H9 (cell line): ENCODE data around the gene NIN. TPM values are rescaled to one million over a fixed set of nuclear protein-coding genes. Genes with fewer than 3 reads are reported as not detected.

Experiments
- DNase-seq: peaks from one replicate; pipeline ENCODE4 v3.0.0-alpha.2; 2017
- H2AFZ ChIP-seq: one replicate; pipeline ENCODE4 v1.6.1; 2013; ENCODE audit warnings: mild to moderate bottlenecking, low read length, control low read depth, moderate library complexity
- H2AK5ac ChIP-seq: 2 replicates; pipeline ENCODE4 v1.6.1; 2013; ENCODE audit warnings: low read length, control low read depth, mixed read lengths; ENCODE audit not compliant: insufficient read length
- H2BK120ac ChIP-seq: one replicate; pipeline ENCODE4 v1.6.1; 2013; ENCODE audit warnings: low read depth, mild to moderate bottlenecking, low read length, control low read depth, inconsistent platforms; ENCODE audit not compliant: poor library complexity, severe bottlenecking
- H2BK12ac ChIP-seq: 2 replicates; pipeline ENCODE4 v1.6.1; 2013; ENCODE audit warnings: low read length, control low read depth, mixed read lengths, low read depth; ENCODE audit not compliant: insufficient read length
- H2BK15ac ChIP-seq: 2 replicates; pipeline ENCODE4 v1.6.1; 2013; ENCODE audit warnings: low read depth, low read length, control low read depth
- H2BK20ac ChIP-seq: one replicate; pipeline ENCODE4 v1.6.1; 2013; ENCODE audit warnings: low read depth, mild to moderate bottlenecking, low read length, control low read depth, inconsistent platforms; ENCODE audit not compliant: poor library complexity, severe bottlenecking
- H2BK5ac ChIP-seq: 2 replicates; pipeline ENCODE4 v1.6.1; 2013; ENCODE audit warnings: low read length, control low read depth, mixed read lengths; ENCODE audit not compliant: insufficient read length
- H3K14ac ChIP-seq: 2 replicates; pipeline ENCODE4 v1.6.1; 2013; ENCODE audit warnings: low read length, control low read depth; ENCODE audit not compliant: insufficient read depth
- H3K18ac ChIP-seq: 2 replicates; pipeline ENCODE4 v1.6.1; 2013; ENCODE audit warnings: low read depth, mild to moderate bottlenecking, mixed read lengths, low read length, control low read depth; ENCODE audit not compliant: insufficient read length
- H3K23ac ChIP-seq: 2 replicates; pipeline ENCODE4 v1.6.1; 2013; ENCODE audit warnings: low read length, control low read depth, mixed read lengths, low read depth; ENCODE audit not compliant: insufficient read length
- H3K23me2 ChIP-seq: 2 replicates; pipeline ENCODE4 v1.6.1; 2013; ENCODE audit warnings: low read depth, mild to moderate bottlenecking, mixed read lengths, low read length, control low read depth; ENCODE audit not compliant: insufficient read length, poor library complexity, severe bottlenecking
- H3K27ac ChIP-seq: 2 replicates; pipeline ENCODE4 v1.5.1; 2013; ENCODE audit warnings: low read length, control low read depth, mixed read lengths, low read depth; ENCODE audit not compliant: insufficient read length
- H3K27me3 ChIP-seq: 2 replicates; pipeline ENCODE4 v1.6.1; 2013; ENCODE audit warnings: low read length, control low read depth, inconsistent platforms; ENCODE audit not compliant: insufficient read depth
- H3K4ac ChIP-seq: 2 replicates; pipeline ENCODE4 v1.6.1; 2013; ENCODE audit warnings: low read depth, mild to moderate bottlenecking, control low read depth, inconsistent platforms, low read length, moderate library complexity
- H3K4me1 ChIP-seq: 2 replicates; pipeline ENCODE4 v1.6.1; 2013; ENCODE audit warnings: low read length, control low read depth, inconsistent platforms; ENCODE audit not compliant: insufficient read depth
- H3K4me2 ChIP-seq: 2 replicates; pipeline ENCODE4 v1.6.1; 2013; ENCODE audit warnings: low read length, control low read depth, mixed read lengths; ENCODE audit not compliant: insufficient read length, insufficient read depth
- H3K56ac ChIP-seq: 2 replicates; pipeline ENCODE4 v1.6.1; 2013; ENCODE audit warnings: low read depth, mild to moderate bottlenecking, mixed read lengths, low read length, control low read depth; ENCODE audit not compliant: insufficient read length
- H3K79me1 ChIP-seq: 2 replicates; pipeline ENCODE4 v1.6.1; 2013; ENCODE audit warnings: low read depth, mild to moderate bottlenecking, moderate library complexity, low read length, control low read depth, inconsistent platforms; ENCODE audit not compliant: insufficient read depth, poor library complexity, severe bottlenecking
- H3K79me2 ChIP-seq: 2 replicates; pipeline ENCODE4 v1.6.1; 2013; ENCODE audit warnings: low read length, control low read depth, inconsistent platforms; ENCODE audit not compliant: insufficient read depth
- H3K9ac ChIP-seq: 2 replicates; pipeline ENCODE4 v1.6.1; 2013; ENCODE audit warnings: low read length, control low read depth, mixed read lengths; ENCODE audit not compliant: insufficient read length; ENCODE audit errors: extremely low read depth
- H3K9me3 ChIP-seq: one replicate; pipeline ENCODE4 v1.6.1; 2013; ENCODE audit warnings: low read depth, low read length, inconsistent platforms; ENCODE audit not compliant: control insufficient read depth
- H3T11ph ChIP-seq: one replicate; pipeline ENCODE4 v1.6.1; 2013; ENCODE audit warnings: mild to moderate bottlenecking, low read length, control low read depth, inconsistent platforms
- H4K20me1 ChIP-seq: one replicate; pipeline ENCODE4 v1.6.1; 2013; ENCODE audit not compliant: control insufficient read depth, insufficient read length, insufficient read depth
- H4K5ac ChIP-seq: 2 replicates; pipeline ENCODE4 v1.6.1; 2013; ENCODE audit warnings: low read depth, mild to moderate bottlenecking, mixed read lengths, low read length, control low read depth; ENCODE audit not compliant: insufficient read length
- H4K8ac ChIP-seq: replicated peaks from 2 replicates; pipeline ENCODE4 v1.6.1; 2013; ENCODE audit warnings: low read length, control low read depth, mixed read lengths, low read depth; ENCODE audit not compliant: insufficient read length
- H4K91ac ChIP-seq: 2 replicates; pipeline ENCODE4 v1.6.1; 2013; ENCODE audit warnings: low read depth, mild to moderate bottlenecking, moderate library complexity, mixed read lengths, low read length, control low read depth; ENCODE audit not compliant: insufficient read length
- H3K27ac Mint-ChIP-seq, 3 experiments: 2 replicates in 2 of 3; 3 replicates in 1 of 3; pipeline ENCODE4 v1.8.0; 2020 to 2021; ENCODE audit warnings: mixed read lengths in 3 of 3, mild to moderate bottlenecking in 1 of 3, moderate library complexity in 1 of 3
- H3K27me3 Mint-ChIP-seq: 2 replicates; pipeline ENCODE4 v1.8.0; 2021; ENCODE audit warnings: low read depth, mild to moderate bottlenecking, moderate library complexity, mixed read lengths
- H3K36me3 Mint-ChIP-seq, 3 experiments: 2 replicates in 2 of 3; 3 replicates in 1 of 3; pipeline ENCODE4 v1.8.0; 2020 to 2021; ENCODE audit warnings: low read depth in 3 of 3, mixed read lengths in 3 of 3; ENCODE audit not compliant: insufficient read depth in 1 of 3
- H3K4me1 Mint-ChIP-seq, 2 experiments: 2 replicates each; pipeline ENCODE4 v1.8.0; 2020; ENCODE audit warnings: mixed read lengths in 2 of 2
- H3K4me3 Mint-ChIP-seq, 2 experiments: 2 replicates in 1 of 2; 3 replicates in 1 of 2; pipeline ENCODE4 v1.8.0; 2020 to 2021; ENCODE audit warnings: mild to moderate bottlenecking in 2 of 2, mixed read lengths in 2 of 2, moderate library complexity in 1 of 2
- H3K9me3 Mint-ChIP-seq, 2 experiments: 2 replicates in 1 of 2; 3 replicates in 1 of 2; pipeline ENCODE4 v1.8.0; 2020; ENCODE audit warnings: mild to moderate bottlenecking in 2 of 2, mixed read lengths in 2 of 2, moderate library complexity in 1 of 2
- WGBS: extraction: QIAGEN DNeasy Blood & Tissue Kit; methylation state at CpG from one replicate; pipeline ENCODE4 v1.1.7; 2013; ENCODE audit warnings: missing lambda C conversion rate, low lambda C conversion rate, mixed read lengths; ENCODE audit not compliant: insufficient read length; ENCODE audit errors: extremely low coverage; 5-methylcytosine and 5-hydroxymethylcytosine counted together
- total RNA-seq: library from RNA; stranded (reverse); gene quantifications from 2 replicates; pipeline ENCODE4 v1.2.1, GENCODE V29; 2021
- TF ChIP-seq, protein P1 (sequence below): fragments of 200-600 bp; sonication (generic); conservative IDR thresholded peaks from 3 replicates; pipeline ENCODE4 v1.8.0; 2021; ENCODE audit warnings: antibody characterized with exemption, mild to moderate bottlenecking

NIN gene
- total RNA-seq, 1 experiment from 2014 or later, result 18.4 TPM

DNA sequence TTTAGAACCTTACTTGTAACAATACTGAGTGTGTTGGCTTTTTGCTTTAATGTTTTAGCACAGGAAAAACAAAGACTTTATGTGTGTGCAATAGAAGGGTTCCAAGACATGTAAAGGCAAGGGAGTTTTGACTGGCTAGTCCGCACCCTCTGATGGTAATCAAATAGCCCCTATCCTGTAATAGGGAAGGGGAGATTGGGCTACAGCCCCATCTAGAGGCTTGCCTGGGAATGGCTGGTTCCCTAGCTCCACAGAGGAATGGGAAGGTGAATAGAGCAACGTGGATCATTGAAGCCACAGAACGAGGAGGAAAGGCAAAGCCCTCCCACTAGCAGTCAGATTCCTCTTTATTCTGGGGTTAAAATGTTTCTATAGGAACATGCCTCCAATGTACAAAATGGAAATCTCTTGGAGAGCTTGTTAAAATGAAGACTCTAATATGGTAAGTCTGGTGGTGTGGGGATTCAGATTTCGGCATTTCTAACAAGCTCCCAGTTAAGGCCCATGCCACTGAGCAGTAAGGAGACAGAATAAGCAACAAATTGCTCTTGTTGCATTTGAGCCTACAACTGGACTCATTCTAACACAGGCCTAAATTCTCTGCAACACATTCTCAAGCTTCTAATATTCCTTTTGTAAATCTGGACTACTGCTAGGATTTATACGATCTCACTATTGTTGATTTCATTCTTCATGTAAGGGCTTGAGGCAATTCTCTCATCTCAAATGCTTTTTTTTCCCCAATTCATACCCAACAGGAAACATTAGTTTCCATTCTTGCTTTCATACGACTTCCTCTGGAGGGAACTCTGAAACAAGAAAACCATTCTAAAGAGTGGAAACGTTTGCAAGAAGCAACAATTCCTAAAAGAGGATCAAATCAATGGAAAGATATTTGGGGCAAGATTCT, 57.1 kb downstream of the NIN start:
- H3K4me2 ChIP-seq, result no peak overlapping the region
- no peak overlapping the region for H3K23ac ChIP-seq
- H4K5ac ChIP-seq, result no peak overlapping the region
- TF ChIP-seq, protein P1, sequence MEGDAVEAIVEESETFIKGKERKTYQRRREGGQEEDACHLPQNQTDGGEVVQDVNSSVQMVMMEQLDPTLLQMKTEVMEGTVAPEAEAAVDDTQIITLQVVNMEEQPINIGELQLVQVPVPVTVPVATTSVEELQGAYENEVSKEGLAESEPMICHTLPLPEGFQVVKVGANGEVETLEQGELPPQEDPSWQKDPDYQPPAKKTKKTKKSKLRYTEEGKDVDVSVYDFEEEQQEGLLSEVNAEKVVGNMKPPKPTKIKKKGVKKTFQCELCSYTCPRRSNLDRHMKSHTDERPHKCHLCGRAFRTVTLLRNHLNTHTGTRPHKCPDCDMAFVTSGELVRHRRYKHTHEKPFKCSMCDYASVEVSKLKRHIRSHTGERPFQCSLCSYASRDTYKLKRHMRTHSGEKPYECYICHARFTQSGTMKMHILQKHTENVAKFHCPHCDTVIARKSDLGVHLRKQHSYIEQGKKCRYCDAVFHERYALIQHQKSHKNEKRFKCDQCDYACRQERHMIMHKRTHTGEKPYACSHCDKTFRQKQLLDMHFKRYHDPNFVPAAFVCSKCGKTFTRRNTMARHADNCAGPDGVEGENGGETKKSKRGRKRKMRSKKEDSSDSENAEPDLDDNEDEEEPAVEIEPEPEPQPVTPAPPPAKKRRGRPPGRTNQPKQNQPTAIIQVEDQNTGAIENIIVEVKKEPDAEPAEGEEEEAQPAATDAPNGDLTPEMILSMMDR, result peak; percentile 95
- H3K23me2 ChIP-seq, result no peaks in the 10 kb centered on the region
- H2BK120ac ChIP-seq, result no peak overlapping the region
- Mint-ChIP-seq H3K27ac (no peak overlapping the region; a peak in 2 of 7 replicates), H3K4me3 (no peak overlapping the region), H3K27me3 (no peaks in the 10 kb centered on the region), H3K36me3 (peaks cover 10 to 29% (median 27%) of the 10 kb centered on the region in 3 experiments; a peak in 6 of 7 replicates), H3K9me3 (no peaks in the 10 kb centered on the region), H3K4me1 (peaks cover 0 to 4% of the 10 kb centered on the region in 2 experiments; a peak in 1 of 4 replicates)
- H2BK12ac ChIP-seq, result no peak overlapping the region
- no peak overlapping the region for H3K27ac ChIP-seq
- no peak overlapping the region for H2AK5ac ChIP-seq
- no peaks in the 10 kb centered on the region for H3K27me3 ChIP-seq
- H4K8ac ChIP-seq, result no peak overlapping the region
- no peak overlapping the region for H3T11ph ChIP-seq
- no peak overlapping the region for H2BK20ac ChIP-seq
- no peak overlapping the region for H3K14ac ChIP-seq
- no peaks in the 10 kb centered on the region for H3K4me1 ChIP-seq
- H3K79me2 ChIP-seq, result no peaks in the 10 kb centered on the region
- H4K20me1 ChIP-seq, result no peaks in the 10 kb centered on the region
- no peak overlapping the region for H3K4ac ChIP-seq
- no peak overlapping the region for H3K9ac ChIP-seq
- H4K91ac ChIP-seq, result no peak overlapping the region
- H2BK15ac ChIP-seq, result no peak overlapping the region
- peak; percentile 72 for DNase-seq
- no peak overlapping the region for H2BK5ac ChIP-seq
- no peaks in the 10 kb centered on the region for H3K79me1 ChIP-seq
- no peak overlapping the region for H2AFZ ChIP-seq
- no peak overlapping the region for H3K56ac ChIP-seq
- H3K9me3 ChIP-seq, result no peaks in the 10 kb centered on the region
- no peak overlapping the region for H3K18ac ChIP-seq
- WGBS, result no CpG with 5 or more reads among the region's 7 CpGs
